Mesodermal cell (in vitro differentiated cells): ENCODE results near the gene SUPT4H1.
A peak's percentile ranks its signal among the peaks of the same experiment; 100 is the strongest.

Experiments
- H3K27ac ChIP-seq: 2 replicates; pipeline ENCODE4 v1.7.0; 2013; ENCODE audit warnings: mild to moderate bottlenecking, low read depth, low read length, moderate library complexity; ENCODE audit not compliant: severe bottlenecking
- H3K36me3 ChIP-seq: 2 replicates; pipeline ENCODE4 v1.7.1; 2013; ENCODE audit warnings: mild to moderate bottlenecking, low read length, moderate library complexity; ENCODE audit not compliant: control insufficient read depth, insufficient read depth
- H3K4me1 ChIP-seq: one replicate; pipeline ENCODE4 v1.7.1; 2013; ENCODE audit warnings: mild to moderate bottlenecking, low read length; ENCODE audit not compliant: insufficient read depth, control insufficient read depth, poor library complexity, severe bottlenecking
- H3K4me3 ChIP-seq: 2 replicates; pipeline ENCODE4 v1.7.0; 2013; ENCODE audit warnings: low read length, control low read depth, mild to moderate bottlenecking; ENCODE audit not compliant: insufficient read depth, poor library complexity, severe bottlenecking; ENCODE audit errors: extremely low read depth
- H3K9me3 ChIP-seq: 2 replicates; pipeline ENCODE4 v1.7.1; 2013; ENCODE audit warnings: mild to moderate bottlenecking, low read length, moderate library complexity; ENCODE audit not compliant: control insufficient read depth
- WGBS, 2 experiments: methylation state at CpG; one replicate each; pipeline ENCODE4 v1.1.5; 2013; ENCODE audit warnings: missing lambda C conversion rate in 2 of 2; ENCODE audit not compliant: insufficient coverage in 2 of 2; 5-methylcytosine and 5-hydroxymethylcytosine counted together

Gene SUPT4H1

DNA sequence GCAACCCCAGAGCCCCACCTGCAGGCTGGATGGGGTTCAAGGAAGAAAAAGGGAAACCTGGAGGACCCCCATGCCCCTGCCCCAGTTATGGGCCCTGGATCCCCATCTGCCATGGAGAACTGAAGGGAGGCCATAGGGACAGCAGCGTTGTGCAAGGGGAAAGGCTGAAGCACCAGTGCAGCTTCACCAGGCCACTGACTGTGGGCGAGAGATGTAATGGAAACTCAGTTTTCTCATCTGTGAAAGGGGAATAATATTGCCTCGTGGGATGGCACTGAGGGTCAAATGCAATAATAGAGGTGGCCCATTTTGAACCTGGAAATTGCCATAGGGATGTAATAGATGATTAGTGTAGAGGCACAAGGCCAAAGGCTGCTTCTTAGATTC lies 13.6 kb downstream of the SUPT4H1 start:
- 92% methylated on average over 3 of the region's 3 CpGs for WGBS, 2 experiments
- H3K9me3 ChIP-seq, result no peaks in the 10 kb centered on the region
- H3K36me3 ChIP-seq, result peaks cover 4% of the 10 kb centered on the region
- no peak overlapping the region for H3K4me3 ChIP-seq
- H3K27ac ChIP-seq, result peak overlapping the region; percentile 85
- H3K4me1 ChIP-seq, result peaks cover 55% of the 10 kb centered on the region

- no peaks in the 10 kb centered on the region for H3K36me3 ChIP-seq
- WGBS, 2 experiments, result 49 to 59% methylated on average over 14 to 20 of the region's 23 CpGs
- H3K4me3 ChIP-seq, result no peak overlapping the region
- peaks cover 55% of the 10 kb centered on the region for H3K4me1 ChIP-seq
- peak overlapping the region; percentile 85 for H3K27ac ChIP-seq
- no peaks in the 10 kb centered on the region for H3K9me3 ChIP-seq
Observed at GRCh38 chr17:58337600-58338453, 14.2 kb downstream of the SUPT4H1 start.

GRCh38 chr17:58337210-58337599 lies 14.8 kb downstream of the SUPT4H1 start:
- Histone ChIP-seq H3K36me3 (no peaks in the 10 kb centered on the region), H3K4me3 (no peak overlapping the region), H3K9me3 (no peaks in the 10 kb centered on the region), H3K27ac (peak overlapping the region; percentile 85), H3K4me1 (peaks cover 55% of the 10 kb centered on the region)
- 54 to 69% methylated on average over 5 to 7 of the region's 7 CpGs for WGBS, 2 experiments

DNA sequence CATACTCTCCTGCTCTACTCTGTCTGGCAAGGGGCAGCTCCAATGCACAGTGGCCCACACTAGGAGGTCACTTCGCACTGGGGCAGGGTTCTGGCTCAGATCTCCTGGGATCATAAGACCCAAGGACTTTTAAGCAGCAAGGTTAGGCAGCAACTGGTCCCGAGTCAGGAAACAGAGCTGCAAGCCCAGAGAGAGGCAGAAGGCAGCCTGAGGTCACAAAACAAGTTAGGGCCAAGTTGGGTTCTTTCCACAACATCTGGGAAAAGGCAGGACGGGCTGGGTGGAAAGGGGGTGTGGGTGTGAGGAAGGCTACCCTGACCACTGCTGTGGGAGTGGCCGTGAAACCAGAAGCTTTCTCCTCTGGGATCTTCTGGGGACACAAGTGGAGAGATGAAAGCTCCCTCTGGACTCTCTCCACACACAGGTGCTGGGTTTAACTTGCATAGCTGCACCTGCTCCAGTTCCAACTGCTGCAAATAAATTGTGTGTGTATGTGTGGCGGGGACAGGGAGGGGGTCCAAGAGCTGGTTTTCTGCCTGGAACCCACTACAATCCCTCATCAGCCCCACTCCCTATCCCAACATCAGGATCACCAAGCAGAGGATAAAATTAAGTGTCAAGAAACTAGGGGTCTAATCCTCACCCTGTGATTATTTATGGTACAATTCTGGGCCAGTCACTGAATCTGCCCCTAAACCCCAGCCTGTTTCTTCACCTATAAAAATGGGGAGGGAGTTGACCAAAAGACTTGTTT lies 15.4 kb downstream of the SUPT4H1 start:
- Histone ChIP-seq H3K27ac (peak overlapping the region; percentile 85), H3K36me3 (no peaks in the 10 kb centered on the region), H3K9me3 (no peaks in the 10 kb centered on the region), H3K4me3 (no peak overlapping the region), H3K4me1 (peaks cover 57% of the 10 kb centered on the region)
- 80 to 83% methylated on average over 3 of the region's 5 CpGs for WGBS, 2 experiments

GRCh38 chr17:58335779-58336455 lies 16.1 kb downstream of the SUPT4H1 start:
- 88 to 92% methylated on average over 4 of the region's 4 CpGs for WGBS, 2 experiments
- H3K27ac ChIP-seq, result no peak overlapping the region
- no peak overlapping the region for H3K4me3 ChIP-seq
- no peaks in the 10 kb centered on the region for H3K36me3 ChIP-seq
- H3K9me3 ChIP-seq, result no peaks in the 10 kb centered on the region
- peaks cover 62% of the 10 kb centered on the region for H3K4me1 ChIP-seq

DNA sequence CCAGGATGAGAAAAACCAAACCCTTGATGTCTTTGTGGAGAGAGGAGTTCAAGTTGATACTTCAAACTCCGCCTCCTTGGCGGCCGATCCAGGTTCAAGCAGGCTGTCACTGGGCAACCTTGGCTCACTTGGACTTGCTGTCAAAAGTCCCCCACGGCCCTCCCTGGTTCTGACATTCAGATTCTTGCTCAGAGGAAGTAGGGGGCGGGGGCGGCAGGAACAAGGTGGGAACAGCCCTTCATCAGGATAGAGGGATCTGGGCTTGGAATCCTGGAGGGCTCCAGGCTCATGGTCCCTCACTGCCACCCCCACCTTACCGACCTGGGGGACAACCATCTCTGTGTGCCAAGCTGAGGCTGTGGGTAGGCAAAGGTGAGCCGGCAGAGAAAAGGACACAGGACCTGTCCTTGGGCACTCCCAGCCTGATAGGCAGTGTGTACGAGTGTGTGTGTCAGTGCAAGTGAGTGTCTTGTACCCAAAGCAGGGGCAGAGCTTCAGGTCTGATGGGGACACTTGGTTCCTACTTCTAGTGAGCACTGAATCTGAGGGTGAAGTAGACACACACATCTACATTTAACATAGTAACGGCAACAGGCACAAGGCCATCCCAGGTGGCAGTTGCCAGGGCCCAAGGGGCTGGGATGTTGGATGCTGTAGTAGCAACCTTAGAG lies 16.8 kb downstream of the SUPT4H1 start:
- Histone ChIP-seq H3K27ac (no peak overlapping the region), H3K9me3 (no peaks in the 10 kb centered on the region), H3K4me1 (peaks cover 61% of the 10 kb centered on the region), H3K36me3 (no peaks in the 10 kb centered on the region), H3K4me3 (no peak overlapping the region)
- WGBS, 2 experiments, result 84 to 93% methylated on average over 5 to 8 of the region's 10 CpGs

DNA sequence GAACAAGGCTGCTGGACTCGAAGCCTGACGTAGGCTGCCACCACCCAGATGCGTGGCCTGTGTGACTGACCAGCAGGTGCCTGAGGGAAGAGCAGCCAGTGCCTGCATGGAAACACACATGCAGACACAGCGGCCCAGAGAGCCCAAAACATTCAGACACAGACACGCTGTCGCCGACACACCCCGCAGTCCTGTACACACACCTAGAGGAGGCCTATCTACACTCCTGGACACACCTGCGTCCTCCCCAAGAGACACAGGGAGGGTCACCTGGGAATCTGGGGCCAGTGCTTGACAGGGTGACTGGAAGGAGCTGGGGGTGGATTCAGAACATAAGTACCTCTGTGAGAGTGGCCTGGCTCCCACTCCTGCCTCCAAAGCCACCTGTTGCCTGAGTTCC lies 17.3 kb downstream of the SUPT4H1 start:
- Histone ChIP-seq H3K4me1 (peaks cover 56% of the 10 kb centered on the region), H3K27ac (no peak overlapping the region), H3K36me3 (no peaks in the 10 kb centered on the region), H3K9me3 (no peaks in the 10 kb centered on the region), H3K4me3 (no peak overlapping the region)
- WGBS, 2 experiments, result 98% methylated on average over 4 of the region's 9 CpGs

- Histone ChIP-seq H3K27ac (no peak overlapping the region), H3K36me3 (no peaks in the 10 kb centered on the region), H3K9me3 (no peaks in the 10 kb centered on the region), H3K4me3 (no peak overlapping the region), H3K4me1 (peaks cover 52% of the 10 kb centered on the region)
- WGBS, 2 experiments, result 87% methylated on average over 4 of the region's 5 CpGs
Observed at GRCh38 chr17:58334256-58334655, 17.7 kb downstream of the SUPT4H1 start.

- Histone ChIP-seq H3K4me3 (no peak overlapping the region), H3K36me3 (no peaks in the 10 kb centered on the region), H3K4me1 (peaks cover 47% of the 10 kb centered on the region), H3K27ac (no peak overlapping the region), H3K9me3 (no peaks in the 10 kb centered on the region)
- 82 to 93% methylated on average over 5 to 6 of the region's 6 CpGs for WGBS, 2 experiments
Observed at GRCh38 chr17:58333736-58334207, 18.2 kb downstream of the SUPT4H1 start.
